ENCODE results near the gene CELF2.

CELF2 gene

GRCh38 chr10:11063856-11064255 is 46.2 kb downstream of the CELF2 start:
- DNase-seq, result no peak

- DNase-seq, result no peak
Measured at GRCh38 chr10:11064832-11065231, 47.2 kb downstream of the CELF2 start.

- no peak for DNase-seq
Measured at GRCh38 chr10:11065567-11065966, 47.9 kb downstream of the CELF2 start.

- no peak for DNase-seq
Measured at GRCh38 chr10:11066520-11066919, 48.8 kb downstream of the CELF2 start.

GRCh38 chr10:11068861-11069633 is 51.4 kb downstream of the CELF2 start:
- DNase-seq, result no peak

GRCh38 chr10:11073410-11073809 is 55.7 kb downstream of the CELF2 start:
- no peak for DNase-seq

- no peak for DNase-seq
Measured at GRCh38 chr10:11074536-11075267, 57.0 kb downstream of the CELF2 start.

GRCh38 chr10:11076221-11076620 is 58.5 kb downstream of the CELF2 start:
- DNase-seq, result no peak

- no peak for DNase-seq
Measured at GRCh38 chr10:11080564-11080984, 62.9 kb downstream of the CELF2 start.

- DNase-seq, result no peak
Measured at GRCh38 chr10:11081408-11081807, 63.7 kb downstream of the CELF2 start.

- DNase-seq, result no peak
Measured at GRCh38 chr10:11082526-11082925, 64.9 kb downstream of the CELF2 start.

- DNase-seq, result no peak
Measured at GRCh38 chr10:11083051-11083450, 65.4 kb downstream of the CELF2 start.

- no peak for DNase-seq
Measured at GRCh38 chr10:11085545-11085944, 67.9 kb downstream of the CELF2 start.

GRCh38 chr10:11086177-11086840 is 68.6 kb downstream of the CELF2 start:
- no peak for DNase-seq

- DNase-seq, result no peak
Measured at GRCh38 chr10:11087372-11087771, 69.7 kb downstream of the CELF2 start.

GRCh38 chr10:11088709-11089108 is 71.0 kb downstream of the CELF2 start:
- DNase-seq, result no peak

- no peak for DNase-seq
Measured at GRCh38 chr10:11089272-11089671, 71.6 kb downstream of the CELF2 start.

- DNase-seq, result no peak
Measured at GRCh38 chr10:11091517-11092102, 73.9 kb downstream of the CELF2 start.

- no peak for DNase-seq
Measured at GRCh38 chr10:11093771-11094736, 76.4 kb downstream of the CELF2 start.

GRCh38 chr10:11095374-11095801 is 77.7 kb downstream of the CELF2 start:
- no peak for DNase-seq

GRCh38 chr10:11096422-11096821 is 78.8 kb downstream of the CELF2 start:
- DNase-seq, result no peak

- no peak for DNase-seq
Measured at GRCh38 chr10:11097686-11098085, 80.0 kb downstream of the CELF2 start.
